HCT116 (cell line): ENCODE data around the gene ACOX3.

Experiments
- CEBPB ChIP-seq: IDR thresholded peaks from 2 replicates; pipeline ENCODE4 v1.6.1; 2012; ENCODE audit warnings: low read depth
- CTCF ChIP-seq, 3 experiments: fragments of 200-600 bp in 1 of 3; sonication (generic) in 1 of 3; IDR thresholded peaks in 2 of 3; conservative IDR thresholded peaks in 1 of 3; 2 replicates each; pipeline ENCODE4 v1.5.1; 2012 to 2017; ENCODE audit warnings: low read depth in 2 of 3, low read length in 2 of 3, antibody characterized with exemption in 1 of 3, borderline replicate concordance in 1 of 3, control low read depth in 1 of 3, mild to moderate bottlenecking in 1 of 3, mixed read lengths in 1 of 3, mixed run types in 1 of 3, moderate library complexity in 1 of 3; ENCODE audit not compliant: insufficient read depth in 1 of 3
- ELF1 ChIP-seq: IDR thresholded peaks from 2 replicates; pipeline ENCODE4 v1.6.1; 2012; ENCODE audit warnings: low read depth, borderline replicate concordance
- EZH2phosphoT487 ChIP-seq: fragments of 200-600 bp; IDR thresholded peaks from 2 replicates; pipeline ENCODE4 v1.6.1; 2018; ENCODE audit warnings: antibody characterized with exemption, borderline replicate concordance
- FOSL1 ChIP-seq: IDR thresholded peaks from 2 replicates; pipeline ENCODE4 v1.6.1; 2012; ENCODE audit warnings: low read depth
- POLR2A ChIP-seq: IDR thresholded peaks from 2 replicates; pipeline ENCODE4 v1.7.0; 2011; ENCODE audit warnings: borderline replicate concordance; ENCODE audit not compliant: insufficient read depth, insufficient read length; ENCODE audit errors: extremely low read depth
- POLR2AphosphoS5 ChIP-seq: IDR thresholded peaks from 2 replicates; pipeline ENCODE4 v1.6.1; 2011; ENCODE audit warnings: mild to moderate bottlenecking, low read depth, low read length, moderate library complexity
- RAD21 ChIP-seq: IDR thresholded peaks from 2 replicates; pipeline ENCODE4 v1.6.1; 2012; ENCODE audit warnings: low read depth, mild to moderate bottlenecking
- SP1 ChIP-seq: IDR thresholded peaks from 2 replicates; pipeline ENCODE4 v1.6.1; 2012; ENCODE audit warnings: low read depth
- TCF7L2 ChIP-seq: IDR thresholded peaks from 2 replicates; pipeline ENCODE4 v1.7.0; 2011; ENCODE audit warnings: borderline replicate concordance, inconsistent platforms; ENCODE audit not compliant: insufficient read depth, insufficient read length; ENCODE audit errors: extremely low read depth
- ZNF274 ChIP-seq: fragments of 200-500 bp; sonication (Bioruptor generic); IDR thresholded peaks from 2 replicates; pipeline ENCODE4 v1.6.1; 2014; ENCODE audit warnings: mild to moderate bottlenecking, low read depth, low read length, inconsistent platforms
- TF ChIP-seq, protein P1 (sequence below): IDR thresholded peaks from 2 replicates; pipeline ENCODE4 v1.6.1; 2011; ENCODE audit warnings: mild to moderate bottlenecking, low read length, moderate library complexity; ENCODE audit not compliant: insufficient replicate concordance; ENCODE audit errors: extremely low read depth
- TF ChIP-seq, protein P2 (sequence below): IDR thresholded peaks from 2 replicates; pipeline ENCODE4 v1.6.1; 2012

GRCh38 chr4:8461086-8461485, 20.6 kb upstream of the ACOX3 start:
- no peak for TF ChIP-seq CTCF (IDR thresholded peaks at IDR 0.05 in 2 of 3, conservative IDR thresholded peaks at IDR 0.05 in 1 of 3; ENCODE audit: borderline replicate concordance in 1 of 3, insufficient read depth in 1 of 3, low read depth in 2 of 3, low read length in 2 of 3)
- no peak for TF ChIP-seq EZH2phosphoT487
- no peak for TF ChIP-seq SP1
- TF ChIP-seq POLR2A: no peak
- TF ChIP-seq CEBPB: no peak
- TF ChIP-seq ELF1: no peak
- no peak for TF ChIP-seq ZNF274
- TF ChIP-seq RAD21: no peak
- TF ChIP-seq, protein P1, sequence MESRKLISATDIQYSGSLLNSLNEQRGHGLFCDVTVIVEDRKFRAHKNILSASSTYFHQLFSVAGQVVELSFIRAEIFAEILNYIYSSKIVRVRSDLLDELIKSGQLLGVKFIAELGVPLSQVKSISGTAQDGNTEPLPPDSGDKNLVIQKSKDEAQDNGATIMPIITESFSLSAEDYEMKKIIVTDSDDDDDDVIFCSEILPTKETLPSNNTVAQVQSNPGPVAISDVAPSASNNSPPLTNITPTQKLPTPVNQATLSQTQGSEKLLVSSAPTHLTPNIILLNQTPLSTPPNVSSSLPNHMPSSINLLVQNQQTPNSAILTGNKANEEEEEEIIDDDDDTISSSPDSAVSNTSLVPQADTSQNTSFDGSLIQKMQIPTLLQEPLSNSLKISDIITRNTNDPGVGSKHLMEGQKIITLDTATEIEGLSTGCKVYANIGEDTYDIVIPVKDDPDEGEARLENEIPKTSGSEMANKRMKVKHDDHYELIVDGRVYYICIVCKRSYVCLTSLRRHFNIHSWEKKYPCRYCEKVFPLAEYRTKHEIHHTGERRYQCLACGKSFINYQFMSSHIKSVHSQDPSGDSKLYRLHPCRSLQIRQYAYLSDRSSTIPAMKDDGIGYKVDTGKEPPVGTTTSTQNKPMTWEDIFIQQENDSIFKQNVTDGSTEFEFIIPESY: no peak
- TF ChIP-seq TCF7L2: no peak
- TF ChIP-seq, protein P2, sequence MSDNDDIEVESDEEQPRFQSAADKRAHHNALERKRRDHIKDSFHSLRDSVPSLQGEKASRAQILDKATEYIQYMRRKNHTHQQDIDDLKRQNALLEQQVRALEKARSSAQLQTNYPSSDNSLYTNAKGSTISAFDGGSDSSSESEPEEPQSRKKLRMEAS: no peak
- TF ChIP-seq FOSL1: no peak
- no peak for TF ChIP-seq POLR2AphosphoS5
